ENCODE measurements around the gene RYR2. TPM values are rescaled to one million over a fixed set of nuclear protein-coding genes. Genes with fewer than 3 reads are reported as not detected.
"Not testable (repeated sequence)": the region's sequence is repeated elsewhere in the genome, so short reads cannot be mapped to it uniquely, and the experiment has no call there.

RYR2 gene
- total RNA-seq, 4 donors from 2014 or later, result 0.23 to 4.6 (median 0.89) TPM

DNA sequence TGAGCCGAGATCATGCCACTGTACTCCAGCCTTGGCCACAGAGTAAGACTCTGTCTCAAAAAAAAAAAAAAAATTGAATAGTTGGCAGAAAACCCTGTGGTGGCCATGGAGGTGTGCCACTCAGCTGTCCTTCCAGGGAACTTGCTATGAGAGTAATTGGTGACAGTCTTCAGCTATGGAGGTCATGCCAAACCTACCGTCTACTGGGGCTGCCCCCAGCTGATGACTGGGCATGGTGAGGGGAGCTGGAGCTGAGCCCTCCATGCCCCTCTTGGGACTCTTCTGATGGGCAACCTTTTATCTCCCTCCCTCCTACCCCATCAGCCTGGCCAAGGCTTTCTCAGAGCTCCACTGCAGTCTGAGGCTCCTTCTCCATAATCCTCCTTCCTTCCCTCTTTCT, 84.2 kb downstream of the RYR2 start:
- H3K36me3 ChIP-seq, result no peaks in the 10 kb centered on the region
- peaks cover 0 to 3% (median 0%) of the 10 kb centered on the region in 3 donors for H3K9me3 ChIP-seq
- H3K27me3 ChIP-seq, result no peaks in the 10 kb centered on the region
- TF ChIP-seq, protein P1, sequence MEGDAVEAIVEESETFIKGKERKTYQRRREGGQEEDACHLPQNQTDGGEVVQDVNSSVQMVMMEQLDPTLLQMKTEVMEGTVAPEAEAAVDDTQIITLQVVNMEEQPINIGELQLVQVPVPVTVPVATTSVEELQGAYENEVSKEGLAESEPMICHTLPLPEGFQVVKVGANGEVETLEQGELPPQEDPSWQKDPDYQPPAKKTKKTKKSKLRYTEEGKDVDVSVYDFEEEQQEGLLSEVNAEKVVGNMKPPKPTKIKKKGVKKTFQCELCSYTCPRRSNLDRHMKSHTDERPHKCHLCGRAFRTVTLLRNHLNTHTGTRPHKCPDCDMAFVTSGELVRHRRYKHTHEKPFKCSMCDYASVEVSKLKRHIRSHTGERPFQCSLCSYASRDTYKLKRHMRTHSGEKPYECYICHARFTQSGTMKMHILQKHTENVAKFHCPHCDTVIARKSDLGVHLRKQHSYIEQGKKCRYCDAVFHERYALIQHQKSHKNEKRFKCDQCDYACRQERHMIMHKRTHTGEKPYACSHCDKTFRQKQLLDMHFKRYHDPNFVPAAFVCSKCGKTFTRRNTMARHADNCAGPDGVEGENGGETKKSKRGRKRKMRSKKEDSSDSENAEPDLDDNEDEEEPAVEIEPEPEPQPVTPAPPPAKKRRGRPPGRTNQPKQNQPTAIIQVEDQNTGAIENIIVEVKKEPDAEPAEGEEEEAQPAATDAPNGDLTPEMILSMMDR (IDR thresholded peaks at IDR 0.05), result no peak
- no peak for TF ChIP-seq POLR2A (IDR thresholded peaks at IDR 0.05)
- H3K4me3 ChIP-seq, result no peak overlapping the region
- intact Hi-C loops (cut with DNase I), result no loop called here
- H3K4me1 ChIP-seq, result no peaks in the 10 kb centered on the region
- no peak for DNase-seq
- no peak overlapping the region for H3K27ac ChIP-seq
- WGBS, 2 donors, result 89 to 100% methylated on average over 1 to 2 of the region's 2 CpGs

- whole genome bisulfite sequencing, 2 donors, result no CpG with 5 or more reads among the region's 31 CpGs
- H3K36me3 ChIP-seq; H3K4me3 ChIP-seq; H3K27ac ChIP-seq; H3K27me3 ChIP-seq; intact Hi-C loops (cut with DNase I); H3K4me1 ChIP-seq; DNase-seq: not testable (repeated sequence)
- peaks cover 0 to 12% (median 0%) of the 10 kb centered on the region in 3 donors for H3K9me3 ChIP-seq
Observed at GRCh38 chr1:237127301-237127700, 85.3 kb downstream of the RYR2 start.

DNA sequence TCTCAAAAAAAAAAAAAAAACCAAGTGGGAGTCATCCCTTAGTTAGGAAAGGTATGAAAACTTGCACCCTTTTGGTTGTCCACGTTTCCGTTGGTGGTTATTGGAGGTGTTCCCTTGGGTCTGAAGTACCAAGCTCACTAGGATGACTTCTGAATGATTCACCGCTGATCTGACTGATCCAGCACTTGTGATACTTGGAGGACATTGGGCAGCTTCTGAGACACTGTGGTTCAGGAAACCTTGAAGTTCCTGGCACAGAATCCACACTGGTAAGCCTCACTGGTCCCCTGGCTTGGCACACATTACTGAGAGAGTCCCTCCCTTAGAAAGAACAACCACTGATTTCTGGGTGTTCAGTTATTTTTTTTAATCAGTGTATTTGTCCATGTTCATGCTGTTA, 91.9 kb downstream of the RYR2 start:
- intact Hi-C loops (cut with DNase I), result no loop called here
- peaks cover 0 to 12% (median 0%) of the 10 kb centered on the region in 3 donors for H3K9me3 ChIP-seq
- no peak overlapping the region for H3K4me3 ChIP-seq
- no peak for DNase-seq
- 35 to 52% methylated on average over 3 of the region's 3 CpGs for WGBS, 2 donors
- H3K27ac ChIP-seq, result no peak overlapping the region
- no peaks in the 10 kb centered on the region for H3K36me3 ChIP-seq
- no peaks in the 10 kb centered on the region for H3K27me3 ChIP-seq
- no peaks in the 10 kb centered on the region for H3K4me1 ChIP-seq
- TF ChIP-seq POLR2A (IDR thresholded peaks at IDR 0.05), result no peak
- TF ChIP-seq, protein P1 (IDR thresholded peaks at IDR 0.05), result no peak

GRCh38 chr1:237134929-237135328, 92.9 kb downstream of the RYR2 start:
- Histone ChIP-seq H3K9me3 (peaks cover 0 to 12% (median 0%) of the 10 kb centered on the region in 3 donors), H3K4me1 (no peaks in the 10 kb centered on the region), H3K4me3 (no peak overlapping the region), H3K27me3 (no peaks in the 10 kb centered on the region), H3K36me3 (no peaks in the 10 kb centered on the region), H3K27ac (no peak overlapping the region)
- intact Hi-C loops (cut with DNase I), result no loop called here
- WGBS, 2 donors, result 82 to 85% methylated on average over 2 of the region's 2 CpGs
- DNase-seq, result no peak
- TF ChIP-seq, protein P1 (IDR thresholded peaks at IDR 0.05), result no peak
- TF ChIP-seq POLR2A (IDR thresholded peaks at IDR 0.05), result no peak

GRCh38 chr1:237138551-237138950, 96.6 kb downstream of the RYR2 start:
- DNase-seq, result no peak
- TF ChIP-seq POLR2A (IDR thresholded peaks at IDR 0.05), result no peak
- TF ChIP-seq, protein P1 (IDR thresholded peaks at IDR 0.05), result no peak
- Histone ChIP-seq H3K27me3 (no peaks in the 10 kb centered on the region), H3K27ac (no peak overlapping the region), H3K36me3 (no peaks in the 10 kb centered on the region), H3K9me3 (no peaks in the 10 kb centered on the region), H3K4me1 (peaks cover 0 to 10% (median 8%) of the 10 kb centered on the region in 3 donors), H3K4me3 (no peak overlapping the region)
- intact Hi-C loops (cut with DNase I), result no loop called here

GRCh38 chr1:237139732-237140131, 97.7 kb downstream of the RYR2 start:
- Histone ChIP-seq H3K4me1 (peaks cover 0 to 10% (median 8%) of the 10 kb centered on the region in 3 donors), H3K4me3 (no peak overlapping the region), H3K36me3 (no peaks in the 10 kb centered on the region), H3K27me3 (no peaks in the 10 kb centered on the region), H3K27ac (peak overlapping the region in 2 of 4 donors; percentile 21 to 30), H3K9me3 (no peaks in the 10 kb centered on the region)
- 62 to 69% methylated on average over 8 of the region's 8 CpGs for WGBS, 2 donors
- TF ChIP-seq, protein P1 (IDR thresholded peaks at IDR 0.05), result no peak
- TF ChIP-seq POLR2A (IDR thresholded peaks at IDR 0.05), result no peak
- intact Hi-C loops (cut with DNase I), result no loop called here
- DNase-seq, result no peak

All from esophagus squamous epithelium (tissue), 5 donors.